GM18502 (cell line): Measurements from ENCODE around the gene NT5M.

ENCODE experiments used
- ATAC-seq: cut with Tn5 transposase; IDR thresholded peaks from one replicate; pipeline ENCODE4 v1.9.1; 2021; ENCODE audit warnings: mild to moderate bottlenecking; ENCODE audit not compliant: unreplicated experiment, poor library complexity

The NT5M gene

GRCh38 chr17:17352836-17353624 lies 49.9 kb downstream of the NT5M start:
- ATAC-seq: no peak

- no peak for ATAC-seq
Measured at GRCh38 chr17:17353625-17354484, 50.7 kb downstream of the NT5M start.

DNA sequence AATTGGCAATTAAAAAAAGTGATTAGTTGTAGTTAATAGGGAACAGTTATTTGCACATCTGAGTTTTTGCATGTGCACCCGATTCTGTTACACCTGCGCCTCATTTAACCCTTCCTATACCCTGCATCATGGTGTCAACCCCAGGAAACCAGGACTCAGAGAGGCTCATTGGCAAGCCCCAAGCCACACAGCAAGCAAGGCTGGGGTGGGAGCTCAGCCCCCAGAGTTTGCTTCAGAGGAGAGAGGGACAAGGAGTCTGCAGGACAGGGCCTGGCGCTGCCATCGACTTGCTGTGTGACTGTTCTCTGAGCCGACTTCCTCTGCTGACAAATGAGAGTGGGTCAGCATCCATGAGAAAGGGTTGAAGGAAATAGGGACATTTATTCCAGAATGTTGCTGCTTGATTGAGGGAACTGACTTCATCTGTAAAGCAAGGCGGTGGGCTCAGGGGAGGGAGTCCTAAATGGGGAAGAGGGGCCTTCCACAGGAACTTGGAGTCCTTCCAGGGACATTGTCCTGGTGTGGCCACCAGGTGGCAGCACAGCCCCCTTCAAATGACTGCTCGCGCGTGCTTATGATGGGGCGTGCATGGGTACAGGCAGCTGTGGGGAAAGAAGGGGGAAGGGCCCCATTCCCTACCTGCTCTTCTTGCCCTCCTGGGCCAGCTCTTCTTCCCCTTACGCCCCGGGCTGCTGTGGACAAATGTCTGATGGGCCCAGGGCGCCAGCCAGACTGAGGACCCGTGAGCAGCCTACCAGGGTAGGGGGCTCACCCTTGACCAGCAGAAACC lies 51.6 kb downstream of the NT5M start:
- no peak for ATAC-seq

DNA sequence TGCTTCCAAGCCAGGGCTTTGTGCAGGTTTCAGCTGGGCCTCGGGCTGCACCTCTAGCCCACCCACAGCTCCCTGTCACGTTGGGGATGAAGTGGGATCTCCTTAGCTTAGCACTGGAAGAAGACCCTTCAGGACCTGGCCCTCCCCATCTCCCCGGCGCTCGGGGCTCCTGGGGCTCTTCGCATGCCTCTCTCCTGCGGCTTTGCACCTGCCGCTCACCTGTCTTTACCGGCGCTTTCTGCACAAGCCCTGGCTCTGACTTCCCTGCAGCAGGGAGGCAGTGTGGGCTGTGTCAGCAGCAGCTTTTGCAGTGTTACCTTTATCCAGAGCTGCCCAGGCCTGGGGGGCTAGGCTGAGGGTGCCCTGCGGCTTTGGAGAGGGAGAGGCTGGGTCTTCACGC lies 52.3 kb downstream of the NT5M start:
- ATAC-seq: no peak

DNA sequence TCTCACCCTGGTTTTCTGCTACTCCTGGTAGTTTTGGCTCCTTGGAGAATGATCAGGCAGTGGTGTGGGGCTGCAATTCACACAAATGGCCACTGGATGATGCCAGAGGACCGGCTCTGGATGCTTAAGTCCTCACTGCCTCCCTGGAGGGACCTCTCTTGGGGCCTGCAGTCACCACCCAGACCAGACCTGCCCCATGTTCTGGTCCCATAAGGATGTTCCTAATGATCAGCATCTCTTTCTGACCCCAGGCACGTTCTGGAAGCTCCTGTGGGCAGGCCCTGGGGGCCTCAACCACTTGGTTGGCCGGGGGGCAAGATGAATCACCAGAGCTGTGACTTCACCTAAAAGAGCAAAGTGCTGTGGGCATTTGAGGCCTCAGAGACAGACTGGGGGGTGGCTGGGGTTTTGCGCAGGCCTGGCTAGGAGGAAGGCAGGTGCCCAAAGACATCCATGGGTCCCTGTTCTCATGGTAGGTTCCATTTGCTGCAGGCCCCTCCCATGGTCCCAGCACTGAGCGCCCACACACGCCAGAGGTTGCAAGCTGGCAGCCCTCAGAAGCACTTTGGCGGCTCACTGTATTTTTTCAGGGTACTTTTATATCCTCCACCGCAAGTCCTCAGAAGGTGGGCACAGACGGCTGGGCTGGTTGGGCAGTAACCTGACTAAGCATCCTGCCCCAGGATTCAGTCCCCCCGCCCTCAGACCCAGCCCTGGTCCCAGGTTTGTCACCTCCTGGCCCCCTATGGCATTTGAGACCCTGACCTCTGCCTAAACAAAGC lies 53.2 kb downstream of the NT5M start:
- ATAC-seq: no peak

DNA sequence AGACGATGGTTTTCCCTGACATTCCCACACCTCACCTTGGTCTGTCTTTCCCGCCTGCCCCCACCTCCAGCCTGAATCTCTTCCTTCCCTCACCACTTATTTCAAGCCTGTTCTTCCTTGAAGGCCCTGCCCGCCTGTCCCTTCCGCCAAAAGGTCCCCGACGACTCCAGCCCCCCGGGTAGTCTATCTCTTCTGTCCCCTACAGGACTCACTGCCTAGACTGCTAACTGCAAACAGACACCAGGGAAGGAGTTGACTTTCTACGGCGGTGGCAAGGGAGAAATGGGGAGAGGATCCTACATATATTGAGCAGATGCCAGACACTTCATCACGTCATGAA lies 53.7 kb downstream of the NT5M start:
- ATAC-seq: no peak

- ATAC-seq: no peak
Measured at GRCh38 chr17:17358060-17358751, 55.0 kb downstream of the NT5M start.

DNA sequence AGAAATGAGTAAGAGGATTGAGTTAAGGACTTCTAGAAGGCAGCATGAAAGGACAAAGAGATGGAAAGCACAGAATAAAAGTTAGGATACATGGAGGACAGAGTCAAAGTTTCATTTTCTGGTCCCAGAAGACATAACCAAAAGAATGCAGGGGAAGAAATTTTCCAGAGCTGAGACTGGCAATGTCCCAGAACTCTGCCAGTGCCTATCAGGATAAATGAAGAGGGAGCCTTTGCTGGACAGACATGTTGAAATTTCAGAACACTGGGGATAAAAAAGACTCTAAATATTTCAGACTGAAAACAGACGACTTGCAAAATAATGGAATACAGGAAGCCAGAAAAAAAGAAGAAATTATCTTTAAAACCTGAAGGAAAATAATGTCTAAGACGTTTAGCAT lies 55.7 kb downstream of the NT5M start:
- no peak for ATAC-seq

GRCh38 chr17:17359271-17359670 lies 56.1 kb downstream of the NT5M start:
- no peak for ATAC-seq

DNA sequence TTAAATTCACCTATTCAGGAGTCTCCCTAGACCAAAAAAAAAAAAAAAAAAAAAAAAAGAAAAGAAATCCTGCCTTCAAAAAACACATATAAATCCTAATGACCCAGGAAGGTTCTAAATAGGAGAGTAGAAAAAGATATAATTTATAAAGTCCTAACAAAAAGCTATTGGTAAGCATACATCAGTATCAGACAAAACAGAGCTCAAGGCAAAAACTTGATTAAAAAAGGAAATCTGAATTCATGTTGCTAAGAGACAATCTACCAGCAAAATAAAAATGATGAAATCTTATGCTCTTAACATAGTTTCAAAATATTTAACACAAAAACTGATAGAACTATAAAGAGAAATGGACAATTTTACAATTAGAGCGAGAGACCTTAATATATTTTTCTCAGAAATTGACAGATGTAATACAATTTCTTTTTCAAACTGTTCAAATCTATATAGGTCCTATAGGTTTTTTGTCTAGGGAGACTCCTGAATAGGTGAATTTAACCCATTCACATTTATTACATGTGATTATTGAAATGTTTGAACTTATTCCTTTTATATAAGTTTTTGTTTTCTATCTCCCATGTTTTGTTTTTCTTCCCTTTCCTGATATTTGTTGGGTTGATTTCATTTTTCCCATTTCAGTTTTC lies 57.0 kb downstream of the NT5M start:
- no peak for ATAC-seq

DNA sequence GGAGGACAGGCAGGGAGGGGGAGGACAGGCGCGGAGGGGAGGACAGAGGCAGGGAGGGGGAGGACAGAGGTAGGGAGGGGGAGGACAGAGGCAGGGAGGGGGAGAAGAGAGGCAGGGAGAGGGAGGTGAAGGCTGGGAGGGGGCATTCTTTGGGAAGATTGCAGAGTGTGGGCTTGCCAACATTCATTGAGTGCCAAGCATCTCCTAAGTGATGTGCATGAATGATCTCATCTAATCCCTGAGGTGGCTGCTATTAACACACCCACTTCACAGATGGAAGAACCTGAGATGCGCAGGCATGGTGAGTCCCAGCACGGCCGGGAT lies 58.3 kb downstream of the NT5M start:
- ATAC-seq: no peak

GRCh38 chr17:17361867-17362539 lies 58.8 kb downstream of the NT5M start:
- no peak for ATAC-seq

DNA sequence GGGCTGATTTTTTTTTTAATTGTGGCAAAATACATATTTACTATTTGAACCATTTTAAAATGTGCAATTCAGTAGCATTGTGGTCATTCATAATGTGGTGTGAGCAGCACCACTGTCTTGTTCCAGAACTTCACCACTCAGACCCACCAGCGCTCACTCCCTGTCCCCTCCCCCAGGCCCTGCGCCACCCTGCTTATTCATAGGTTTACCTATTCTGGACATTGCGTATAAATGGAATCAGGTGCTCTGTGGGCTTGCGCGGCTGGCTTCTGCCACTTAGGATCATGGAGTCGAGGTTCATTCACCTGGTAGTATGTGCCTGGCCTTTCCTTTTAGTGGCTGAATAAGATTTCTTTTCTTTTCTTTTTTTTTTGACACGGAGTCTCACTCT lies 59.4 kb downstream of the NT5M start:
- ATAC-seq: no peak

DNA sequence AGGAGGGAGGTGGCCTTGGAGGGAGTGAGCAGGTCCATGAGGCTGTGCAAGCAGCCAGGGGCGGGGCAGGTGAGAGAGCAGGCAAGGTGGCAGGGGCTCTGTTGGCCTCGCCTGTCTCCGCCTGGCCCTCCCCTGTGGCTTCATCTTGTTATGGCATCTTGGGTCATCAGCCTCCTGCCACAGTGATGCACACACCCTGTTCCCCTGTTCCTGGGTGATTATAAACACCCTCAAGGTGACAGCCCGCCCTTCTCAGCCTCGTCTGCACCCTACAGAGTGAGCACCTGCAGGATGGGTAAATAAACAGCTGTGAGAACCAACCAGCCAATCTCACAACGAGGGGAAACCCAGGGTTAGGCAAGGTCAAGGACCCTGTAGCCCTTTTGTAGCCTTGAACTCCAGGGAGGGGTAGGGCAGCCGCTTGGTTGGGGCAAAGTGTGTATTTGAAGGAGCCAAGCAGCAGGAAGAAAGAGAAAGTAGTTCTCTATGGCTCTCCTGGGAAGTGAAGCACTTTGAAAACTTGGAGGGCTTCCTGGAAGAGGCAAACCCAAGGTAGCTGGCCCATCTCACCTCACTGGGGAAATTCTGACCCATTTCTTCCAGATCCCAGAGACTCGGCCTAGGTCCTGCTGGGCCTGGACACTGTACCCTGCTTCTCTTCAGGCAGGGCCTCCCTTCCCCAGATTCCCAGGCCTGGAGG lies 60.6 kb downstream of the NT5M start:
- no peak for ATAC-seq

- no peak for ATAC-seq
Measured at GRCh38 chr17:17364338-17364667, 61.1 kb downstream of the NT5M start.

- no peak for ATAC-seq
Measured at GRCh38 chr17:17365476-17366110, 62.4 kb downstream of the NT5M start.

DNA sequence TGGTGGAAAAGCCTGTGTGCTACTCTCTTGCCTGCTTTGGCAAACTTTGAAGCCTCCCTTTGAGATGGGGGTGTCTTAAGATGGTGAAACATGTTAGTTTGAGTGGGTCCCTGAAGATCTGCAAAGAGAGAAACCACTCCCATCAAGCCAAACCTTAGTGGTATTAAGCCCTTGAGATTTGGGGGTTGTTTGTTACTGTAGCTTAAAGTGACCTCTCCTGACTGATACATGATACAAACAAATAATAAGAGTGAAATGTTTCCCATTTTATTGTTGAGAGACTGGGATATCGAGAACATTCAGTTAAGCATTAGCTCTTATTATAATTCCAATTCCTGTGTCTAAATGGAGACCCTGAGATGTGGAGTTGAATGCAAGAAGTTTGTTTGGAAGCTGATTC lies 63.1 kb downstream of the NT5M start:
- no peak for ATAC-seq
